ENCODE data around the gene CHERP.

Gene CHERP

GRCh38 chr19:16575861-16576689, 33.8 kb upstream of the CHERP start:
- H3K4me3 ChIP-seq (ENCODE audit: low read length) = no peak overlapping the region
- no peak for DNase-seq (ENCODE audit: low read depth)
- no peak for TF ChIP-seq CTCF (IDR thresholded peaks at IDR 0.05; ENCODE audit: insufficient read depth, low read depth, low read length, missing control alignments)

GRCh38 chr19:16575282-16575681, 33.0 kb upstream of the CHERP start:
- no peak overlapping the region for H3K4me3 ChIP-seq (ENCODE audit: low read length)
- no peak for TF ChIP-seq CTCF (IDR thresholded peaks at IDR 0.05; ENCODE audit: insufficient read depth, low read depth, low read length, missing control alignments)
- DNase-seq (ENCODE audit: low read depth) = no peak

GRCh38 chr19:16573925-16574324, 31.7 kb upstream of the CHERP start:
- TF ChIP-seq CTCF (IDR thresholded peaks at IDR 0.05; ENCODE audit: insufficient read depth, low read depth, low read length, missing control alignments) = no peak
- H3K4me3 ChIP-seq (ENCODE audit: low read length) = no peak overlapping the region
- no peak for DNase-seq (ENCODE audit: low read depth)

GRCh38 chr19:16573296-16573695, 31.1 kb upstream of the CHERP start:
- no peak for DNase-seq (ENCODE audit: low read depth)
- no peak for TF ChIP-seq CTCF (IDR thresholded peaks at IDR 0.05; ENCODE audit: insufficient read depth, low read depth, low read length, missing control alignments)
- peak overlapping the region; percentile 86 for H3K4me3 ChIP-seq (ENCODE audit: low read length)

GRCh38 chr19:16572332-16573211, 30.3 kb upstream of the CHERP start, which contains the start of gene SLC35E1:
Gene SLC35E1, minus strand, starts transcription at chr19:16572415. Its CDS starts 51 bp downstream, at chr19:16572364.
- H3K4me3 ChIP-seq (ENCODE audit: low read length) = peak within 1 kb of the TSS; percentile 86
- TF ChIP-seq CTCF (IDR thresholded peaks at IDR 0.05; ENCODE audit: insufficient read depth, low read depth, low read length, missing control alignments) = no peak
- DNase-seq (ENCODE audit: low read depth) = peak; percentile 98

GRCh38 chr19:16571822-16572331, 29.6 kb upstream of the CHERP start:
- DNase-seq (ENCODE audit: low read depth) = peak; percentile 51
- peak overlapping the region; percentile 67 for H3K4me3 ChIP-seq (ENCODE audit: low read length)
- no peak for TF ChIP-seq CTCF (IDR thresholded peaks at IDR 0.05; ENCODE audit: insufficient read depth, low read depth, low read length, missing control alignments)

Measured in epithelial cell of esophagus (primary cell).